HG02885 (cell line): ENCODE measurements around the gene APOM.

Experiments used
- ATAC-seq: cut with Tn5 transposase; IDR thresholded peaks from one replicate; pipeline ENCODE4 v1.9.1; 2021; ENCODE audit warnings: mild to moderate bottlenecking; ENCODE audit not compliant: unreplicated experiment, poor library complexity

Gene APOM

DNA sequence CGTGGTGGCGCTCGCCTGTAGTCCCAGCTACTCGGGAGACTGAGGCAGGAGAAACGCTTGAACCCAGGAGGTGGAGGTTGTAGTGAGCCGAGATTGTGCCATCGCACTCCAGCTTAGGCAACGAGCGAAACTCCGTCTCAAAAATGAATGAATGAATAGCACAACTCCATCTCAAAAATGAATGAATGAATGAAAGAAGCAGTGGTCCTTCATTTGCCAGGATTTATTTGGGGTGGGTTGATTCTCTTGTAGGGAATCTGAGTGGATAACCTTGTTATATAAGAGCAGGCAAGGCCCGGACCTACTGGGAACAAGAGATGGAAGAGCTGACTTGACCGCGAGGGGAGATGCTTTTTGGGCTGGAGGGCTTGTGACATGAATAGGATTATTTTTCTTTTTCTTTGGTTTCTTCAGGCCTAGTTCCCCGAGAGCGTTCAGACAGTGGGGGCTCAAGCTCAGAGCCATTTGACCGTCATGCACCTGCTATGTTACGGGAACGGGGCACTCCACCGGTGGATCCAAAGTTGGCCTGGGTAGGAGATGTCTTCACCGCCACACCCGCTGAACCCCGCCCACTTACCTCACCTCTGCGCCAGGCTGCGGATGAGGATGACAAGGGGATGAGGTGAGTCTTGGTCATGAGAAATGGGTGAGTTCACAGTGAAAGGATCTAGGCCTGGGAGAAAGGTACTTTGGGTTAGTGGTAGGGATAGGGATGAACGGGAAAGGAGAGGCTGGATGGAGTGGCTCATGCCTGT lies 25.3 kb upstream of the APOM start:
- no peak for ATAC-seq

DNA sequence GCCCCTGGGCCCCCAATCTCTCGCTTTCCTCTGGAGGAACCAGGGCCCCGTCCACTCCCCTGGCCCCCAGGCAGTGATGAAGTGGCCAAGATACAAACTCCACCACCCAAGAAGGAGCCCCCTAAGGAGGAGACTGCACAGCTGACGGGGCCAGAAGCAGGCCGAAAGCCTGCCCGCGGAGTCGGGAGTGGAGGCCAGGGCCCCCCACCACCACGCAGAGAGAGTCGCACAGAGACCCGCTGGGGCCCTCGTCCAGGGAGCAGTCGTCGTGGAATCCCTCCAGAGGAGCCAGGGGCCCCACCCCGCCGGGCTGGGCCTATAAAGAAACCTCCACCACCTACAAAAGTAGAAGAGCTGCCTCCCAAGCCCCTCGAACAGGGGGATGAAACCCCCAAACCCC lies 24.5 kb upstream of the APOM start:
- ATAC-seq = no peak

DNA sequence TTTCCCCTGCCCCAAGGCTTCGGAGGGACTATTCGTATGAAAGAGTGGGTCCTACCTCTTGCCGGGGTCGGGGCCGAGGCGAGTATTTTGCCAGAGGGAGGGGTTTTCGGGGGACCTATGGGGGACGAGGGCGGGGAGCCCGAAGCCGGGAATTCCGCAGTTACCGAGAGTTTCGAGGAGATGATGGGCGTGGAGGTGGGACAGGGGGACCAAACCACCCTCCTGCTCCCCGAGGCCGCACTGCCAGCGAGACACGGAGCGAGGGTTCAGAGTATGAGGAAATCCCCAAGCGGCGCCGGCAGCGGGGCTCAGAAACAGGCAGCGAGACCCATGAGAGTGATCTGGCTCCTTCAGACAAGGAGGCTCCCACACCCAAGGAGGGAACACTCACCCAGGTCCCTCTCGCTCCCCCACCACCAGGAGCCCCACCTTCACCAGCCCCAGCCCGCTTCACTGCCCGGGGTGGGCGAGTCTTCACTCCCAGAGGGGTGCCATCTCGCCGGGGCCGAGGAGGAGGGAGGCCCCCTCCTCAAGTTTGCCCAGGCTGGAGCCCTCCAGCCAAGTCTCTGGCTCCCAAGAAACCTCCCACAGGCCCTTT lies 23.9 kb upstream of the APOM start:
- no peak for ATAC-seq

- ATAC-seq = no peak
Observed at GRCh38 chr6:31632279-31632946, 23.3 kb upstream of the APOM start.

DNA sequence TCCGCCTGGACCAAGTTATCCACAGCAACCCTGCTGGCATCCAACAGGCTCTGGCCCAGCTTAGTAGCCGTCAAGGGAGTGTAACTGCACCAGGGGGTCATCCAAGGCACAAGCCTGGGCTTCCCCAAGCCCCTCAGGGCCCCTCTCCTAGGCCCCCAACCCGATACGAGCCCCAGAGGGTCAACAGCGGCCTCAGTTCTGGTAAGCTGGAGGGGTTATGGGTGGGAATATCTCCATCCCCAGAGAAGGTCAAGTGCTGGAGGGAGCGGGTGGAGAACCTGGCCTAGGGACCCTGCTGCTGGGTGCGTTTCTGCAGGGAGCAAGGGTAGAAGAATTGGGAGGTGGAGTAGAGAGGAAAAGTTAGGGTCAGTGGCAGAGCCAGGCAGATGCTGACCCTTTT lies 22.2 kb upstream of the APOM start:
- ATAC-seq = no peak

DNA sequence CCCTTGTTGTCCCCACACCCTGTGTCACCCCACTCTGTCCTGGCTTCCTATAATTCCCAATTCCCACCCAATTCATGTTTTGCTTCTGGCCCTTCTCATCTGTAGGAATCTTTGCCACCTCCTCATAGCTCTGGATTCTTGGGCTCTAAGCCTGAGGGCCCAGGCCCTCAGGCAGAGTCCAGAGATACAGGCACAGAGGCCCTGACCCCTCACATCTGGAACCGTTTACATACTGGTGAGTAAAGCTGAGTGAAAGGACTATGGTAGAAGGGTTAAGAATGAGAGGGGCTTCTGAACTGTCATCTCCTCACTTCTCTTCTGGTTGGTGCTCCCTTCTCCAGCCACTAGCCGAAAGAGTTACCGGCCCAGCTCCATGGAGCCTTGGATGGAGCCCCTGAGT lies 21.6 kb upstream of the APOM start:
- no peak for ATAC-seq

GRCh38 chr6:31634969-31635575 lies 20.6 kb upstream of the APOM start:
- ATAC-seq = no peak

DNA sequence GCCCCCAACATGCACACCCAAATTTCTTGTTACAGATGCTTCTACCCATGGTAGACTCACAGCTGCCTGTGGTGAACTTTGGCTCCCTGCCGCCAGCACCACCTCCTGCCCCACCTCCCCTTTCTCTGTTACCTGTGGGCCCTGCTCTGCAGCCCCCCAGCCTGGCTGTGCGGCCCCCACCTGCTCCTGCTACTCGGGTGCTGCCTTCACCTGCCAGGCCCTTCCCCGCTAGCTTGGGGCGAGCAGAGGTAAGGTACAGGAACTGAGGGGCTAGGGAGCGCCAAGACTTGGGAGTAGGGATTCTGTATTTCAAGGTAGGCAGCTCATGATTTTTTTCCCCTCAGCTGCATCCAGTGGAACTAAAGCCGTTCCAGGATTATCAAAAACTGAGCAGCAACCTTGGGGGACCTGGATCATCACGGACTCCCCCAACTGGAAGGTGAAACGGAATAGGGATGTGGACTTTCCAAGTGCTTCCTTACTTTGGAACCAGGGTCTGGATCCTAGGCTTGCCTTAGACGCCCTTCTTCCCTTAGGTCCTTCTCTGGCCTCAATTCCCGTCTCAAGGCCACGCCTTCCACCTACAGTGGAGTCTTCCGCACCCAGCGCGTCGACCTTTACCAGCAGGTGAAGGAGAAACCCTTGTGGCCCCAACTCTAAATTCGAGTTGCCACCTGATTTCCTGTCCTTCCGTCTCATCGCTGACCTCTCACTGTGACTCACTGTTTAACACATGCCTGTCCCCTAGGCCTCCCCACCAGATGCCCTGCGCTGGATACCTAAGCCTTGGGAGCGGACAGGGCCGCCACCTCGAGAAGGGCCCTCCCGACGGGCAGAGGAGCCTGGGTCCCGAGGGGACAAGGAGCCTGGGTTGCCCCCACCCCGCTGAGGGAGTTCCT lies 18.7 kb upstream of the APOM start:
- ATAC-seq = no peak

GRCh38 chr6:31639043-31639442 lies 16.7 kb upstream of the APOM start:
- no peak for ATAC-seq

- ATAC-seq = no peak
Observed at GRCh38 chr6:31639449-31639861, 16.2 kb upstream of the APOM start.

DNA sequence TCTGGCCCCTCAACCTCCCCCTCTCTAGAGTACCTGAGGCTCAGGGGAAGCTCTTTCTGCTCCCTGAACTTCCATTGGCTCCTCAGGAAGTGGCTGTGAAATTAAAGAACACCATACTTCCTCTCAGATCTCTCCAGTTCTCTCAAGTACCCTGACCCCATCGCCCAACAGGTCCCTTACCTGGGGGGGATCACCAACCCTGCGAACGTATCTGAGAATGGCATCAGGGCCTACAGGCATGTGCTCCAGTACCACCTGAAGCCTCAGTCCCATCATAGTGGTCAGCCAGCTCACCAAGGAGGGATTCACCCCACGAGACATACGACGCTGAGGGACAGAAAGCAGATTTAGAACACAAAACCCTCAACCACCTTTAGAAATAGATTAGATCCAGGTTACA lies 15.1 kb upstream of the APOM start:
- no peak for ATAC-seq

DNA sequence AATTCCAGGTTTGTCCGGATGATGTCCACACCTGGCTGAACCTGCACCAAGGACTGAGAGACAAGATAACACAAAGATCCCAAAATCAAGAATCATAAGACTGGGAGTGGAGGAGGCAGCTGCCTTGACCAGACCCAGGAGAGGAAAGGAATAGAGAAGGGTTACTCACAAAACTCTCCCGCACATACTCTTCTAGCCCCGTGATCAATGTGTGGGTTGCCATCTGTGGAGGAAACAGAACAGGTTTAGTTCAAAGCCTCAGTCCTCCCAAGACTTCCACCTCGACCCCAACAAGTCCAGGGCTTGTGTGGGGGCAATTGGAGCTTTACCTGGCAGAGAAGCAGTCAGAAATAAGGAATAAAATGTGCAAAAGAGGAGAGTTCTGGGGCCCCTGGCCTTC lies 14.3 kb upstream of the APOM start:
- no peak for ATAC-seq

DNA sequence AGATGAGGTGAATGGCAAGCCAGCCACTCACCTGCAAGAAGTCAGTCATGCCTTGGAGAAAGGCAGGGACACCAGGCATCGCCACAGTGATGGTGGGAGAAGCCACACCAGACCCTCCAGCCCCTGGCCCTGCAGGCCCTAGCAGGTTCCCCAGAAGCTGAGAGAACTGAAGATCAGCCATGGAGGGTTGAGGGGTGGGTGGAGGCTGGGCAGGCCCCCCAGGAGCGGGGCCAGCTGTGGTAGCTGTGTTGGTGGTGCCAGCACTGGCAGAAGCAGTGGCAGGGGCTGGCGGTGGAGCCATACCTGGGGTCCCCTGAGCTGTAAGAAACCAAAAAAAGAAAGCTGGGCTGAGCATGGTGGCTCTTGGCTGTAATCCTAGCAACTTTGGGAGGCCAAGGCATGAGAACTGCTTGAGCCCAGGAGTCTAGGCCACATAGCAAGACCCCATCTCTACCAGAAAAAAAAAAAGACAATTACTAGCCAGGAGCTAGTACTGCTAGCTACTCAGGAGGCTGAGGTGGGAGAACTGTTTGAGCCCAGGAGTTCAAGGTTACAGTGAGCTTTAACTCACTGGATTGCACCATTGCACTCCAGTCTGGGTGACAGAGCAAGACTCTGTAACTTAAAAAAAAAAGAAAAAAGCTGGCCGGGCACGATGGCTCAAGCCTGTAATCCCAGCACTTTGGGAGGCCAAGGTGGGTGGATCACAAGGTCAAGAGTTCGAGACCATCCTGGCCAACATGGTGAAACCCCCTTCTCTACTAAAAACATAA lies 12.7 kb upstream of the APOM start:
- no peak for ATAC-seq

DNA sequence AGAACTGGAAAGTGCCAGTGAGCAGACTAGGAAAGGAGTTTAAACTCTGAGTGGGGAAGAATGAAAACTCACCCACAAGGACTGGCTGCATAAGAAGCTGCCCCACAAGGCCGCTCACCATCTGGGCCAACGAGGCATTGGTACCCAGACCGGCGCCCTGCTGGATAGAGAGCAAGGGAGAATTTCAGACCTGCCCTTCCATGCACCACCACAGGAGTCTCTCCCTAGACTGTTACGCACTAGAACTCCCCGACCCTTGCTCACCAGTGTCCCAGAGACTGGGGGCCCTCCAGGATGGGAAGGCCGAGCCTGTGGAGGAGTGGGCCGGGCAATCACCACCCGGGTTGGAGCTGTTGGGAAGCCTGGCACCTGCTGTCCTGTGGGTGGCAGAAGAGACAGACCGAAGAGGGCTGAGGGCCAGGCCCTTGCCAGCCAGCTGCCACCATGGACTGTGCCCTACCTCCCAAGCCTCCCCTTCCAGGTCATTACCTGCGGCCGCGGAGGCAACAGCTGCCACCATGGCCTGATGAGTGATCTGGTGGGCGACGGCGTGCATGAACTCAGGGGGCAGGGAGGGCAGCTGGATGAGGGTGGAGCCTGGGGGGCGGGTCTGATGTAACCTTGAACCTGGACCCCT lies 11.8 kb upstream of the APOM start:
- no peak for ATAC-seq

DNA sequence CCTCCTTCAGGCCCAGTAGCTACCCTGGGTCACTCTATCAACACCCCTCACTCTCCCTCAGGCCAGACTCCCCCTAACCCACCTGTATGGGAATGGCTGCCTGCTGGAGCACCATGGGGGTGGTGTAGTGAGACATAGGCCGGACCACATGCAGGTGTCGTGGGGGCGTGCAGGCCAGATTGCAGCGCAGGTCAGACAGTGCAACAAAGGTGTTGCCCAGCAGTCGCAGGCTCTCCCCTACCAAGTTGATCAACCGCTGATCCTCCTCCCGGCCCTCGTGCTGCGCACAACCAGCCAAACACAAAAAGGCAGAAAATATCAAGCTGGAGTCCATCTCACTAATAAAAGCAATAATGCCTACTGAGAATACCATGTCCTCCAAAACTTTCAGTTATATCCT lies 10.4 kb upstream of the APOM start:
- no peak for ATAC-seq

DNA sequence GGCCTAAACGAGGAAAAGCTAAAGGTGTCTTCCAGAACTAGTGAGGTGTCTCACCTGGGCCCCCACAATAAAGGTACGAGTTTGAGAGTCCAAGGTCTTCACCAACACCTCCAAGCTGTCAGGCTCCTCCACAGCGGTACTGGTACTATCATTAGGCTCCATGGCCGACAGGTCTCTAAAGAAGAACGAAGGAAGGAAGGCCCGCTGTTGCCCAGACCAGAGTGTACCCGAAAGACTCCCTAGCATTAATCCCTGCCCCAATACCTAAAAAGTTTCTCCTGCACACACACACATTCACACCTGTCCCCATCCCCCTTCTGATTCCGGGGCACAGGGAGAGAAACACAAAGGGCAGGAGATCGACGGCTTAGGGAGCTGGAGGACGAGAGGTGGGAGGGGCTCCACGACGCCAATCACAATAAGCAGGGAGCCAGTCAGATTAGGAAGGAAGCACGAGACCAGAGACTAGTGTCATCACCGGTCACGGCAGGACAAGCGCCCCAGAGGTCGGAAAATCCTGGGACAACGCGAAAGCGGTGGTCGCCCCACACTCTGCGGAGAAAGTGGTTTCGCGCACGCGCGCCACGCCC lies 4.0 kb upstream of the APOM start:
- peak; percentile 19 for ATAC-seq

GRCh38 chr6:31652925-31653724 lies 2.6 kb upstream of the APOM start:
- peak; percentile 64 for ATAC-seq
